ENCODE results near the gene ANO7.

ANO7 gene

GRCh38 chr2:241254904-241255351, 66.5 kb downstream of the ANO7 start:
- no peak for DNase-seq

DNA sequence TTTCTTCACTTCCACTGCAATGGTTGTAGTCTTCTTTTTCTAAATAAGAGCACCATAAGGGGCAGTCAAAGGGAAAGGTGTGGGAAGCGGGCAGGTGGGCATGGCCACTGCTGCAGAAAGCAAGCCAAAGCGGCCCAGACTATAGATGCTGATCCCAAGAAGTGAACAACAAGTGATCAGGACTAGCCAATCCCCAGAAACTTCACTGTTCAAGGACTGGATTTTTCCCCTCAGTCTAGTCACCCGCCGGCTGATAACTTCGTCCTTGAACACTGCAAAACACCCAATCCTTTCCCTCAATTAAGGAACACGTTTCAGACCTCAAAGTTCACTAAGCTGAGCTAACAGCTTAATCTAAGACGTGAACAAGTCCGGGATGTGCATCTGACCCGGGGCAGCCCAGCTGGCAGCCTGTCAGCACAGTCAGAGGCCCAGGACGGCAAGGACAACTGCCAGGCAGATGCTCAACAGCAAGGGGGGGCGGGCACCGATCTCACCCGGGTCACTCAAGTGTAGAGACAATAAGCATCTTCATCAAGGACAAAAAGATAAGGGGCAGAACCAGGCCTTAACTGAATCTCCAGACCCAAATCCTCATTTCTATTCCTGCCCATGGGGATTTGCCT, 67.2 kb downstream of the ANO7 start:
- no peak for DNase-seq

DNA sequence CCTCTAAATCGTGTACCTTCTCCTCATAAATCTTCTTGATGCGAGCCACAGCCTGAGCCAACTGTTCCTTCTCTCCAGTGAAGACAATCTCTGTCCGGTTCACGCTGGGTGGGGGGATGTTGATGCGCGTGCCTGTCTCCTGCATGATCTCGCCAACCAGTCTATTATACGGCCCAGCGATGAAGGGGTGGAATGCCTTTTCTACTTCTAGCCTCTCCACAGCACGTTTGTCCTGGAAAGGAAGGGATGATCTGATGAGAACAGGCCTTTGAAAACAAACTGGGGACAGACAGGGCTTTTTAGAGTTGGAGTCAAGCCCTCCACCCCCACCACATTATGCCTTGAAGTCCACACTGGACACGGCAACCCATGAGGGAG, 67.7 kb downstream of the ANO7 start:
- no peak for DNase-seq

DNA sequence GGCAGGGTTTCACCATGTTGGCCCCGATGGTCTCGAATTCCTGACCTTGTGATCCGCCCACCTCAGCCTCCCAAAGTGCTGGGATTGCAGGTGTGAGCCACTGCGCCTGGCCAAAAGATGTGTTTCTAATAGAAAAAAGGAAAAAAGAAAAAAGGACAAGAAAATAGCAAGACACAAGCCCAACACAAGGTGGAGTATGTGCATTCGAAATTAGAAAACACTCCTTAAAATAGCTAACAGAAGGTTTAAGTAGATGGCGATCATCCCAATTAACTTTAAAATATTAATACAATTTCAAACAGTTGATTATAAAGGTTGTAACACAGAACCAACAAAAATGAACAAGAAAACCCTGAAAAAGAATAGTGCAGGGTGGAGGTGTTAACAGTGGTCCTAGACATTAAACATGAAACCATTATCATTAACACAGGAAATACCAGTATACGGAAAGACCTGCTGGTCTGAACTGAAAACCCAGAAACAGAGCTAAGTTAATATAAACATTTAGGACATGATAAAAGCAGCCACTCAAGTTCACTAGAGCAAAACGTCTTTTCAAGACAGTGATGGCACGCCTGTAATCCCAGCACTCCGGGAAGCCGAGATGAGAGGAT, 69.0 kb downstream of the ANO7 start:
- DNase-seq = no peak

DNA sequence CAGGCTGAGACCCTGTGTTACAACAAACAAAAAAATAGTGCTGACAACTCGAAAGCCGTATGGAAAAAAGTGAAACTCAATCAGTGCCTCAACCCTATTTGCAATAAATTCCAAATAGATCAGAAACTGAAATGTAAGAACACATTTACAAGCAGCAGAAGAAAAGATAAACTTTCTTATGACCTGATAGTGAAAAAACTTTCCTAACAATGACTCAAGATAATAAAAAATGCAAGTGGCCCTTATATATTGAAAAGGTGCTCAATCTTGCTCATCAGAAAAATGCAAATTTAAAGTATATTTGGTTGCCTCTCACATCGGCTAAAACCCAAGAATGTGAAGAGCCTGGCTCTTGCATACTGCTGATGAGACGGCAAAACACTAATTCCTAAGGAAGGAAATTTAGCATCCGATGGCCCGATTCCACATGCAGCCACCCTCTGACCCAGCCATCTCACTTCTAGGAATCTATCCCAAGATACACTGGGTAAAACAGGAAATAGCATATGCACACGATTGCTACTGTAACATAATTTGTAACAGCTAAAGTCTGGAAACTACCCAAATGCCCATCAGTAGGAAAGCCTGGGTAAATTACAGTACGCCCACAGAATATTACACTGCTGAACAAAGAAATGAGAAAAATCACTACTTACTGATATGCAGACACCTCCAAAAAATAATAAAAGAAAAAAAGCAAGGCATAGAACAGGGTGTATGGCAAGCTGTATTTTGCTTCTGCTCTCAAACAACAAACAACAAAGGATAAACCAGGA, 70.2 kb downstream of the ANO7 start:
- DNase-seq = no peak

- DNase-seq = no peak
Observed at GRCh38 chr2:241260911-241261310, 72.4 kb downstream of the ANO7 start.

GRCh38 chr2:241261628-241262027, 73.2 kb downstream of the ANO7 start:
- no peak for DNase-seq

- DNase-seq = no peak
Observed at GRCh38 chr2:241263061-241263460, 74.6 kb downstream of the ANO7 start.

GRCh38 chr2:241265506-241265905, 77.0 kb downstream of the ANO7 start:
- DNase-seq = no peak

DNA sequence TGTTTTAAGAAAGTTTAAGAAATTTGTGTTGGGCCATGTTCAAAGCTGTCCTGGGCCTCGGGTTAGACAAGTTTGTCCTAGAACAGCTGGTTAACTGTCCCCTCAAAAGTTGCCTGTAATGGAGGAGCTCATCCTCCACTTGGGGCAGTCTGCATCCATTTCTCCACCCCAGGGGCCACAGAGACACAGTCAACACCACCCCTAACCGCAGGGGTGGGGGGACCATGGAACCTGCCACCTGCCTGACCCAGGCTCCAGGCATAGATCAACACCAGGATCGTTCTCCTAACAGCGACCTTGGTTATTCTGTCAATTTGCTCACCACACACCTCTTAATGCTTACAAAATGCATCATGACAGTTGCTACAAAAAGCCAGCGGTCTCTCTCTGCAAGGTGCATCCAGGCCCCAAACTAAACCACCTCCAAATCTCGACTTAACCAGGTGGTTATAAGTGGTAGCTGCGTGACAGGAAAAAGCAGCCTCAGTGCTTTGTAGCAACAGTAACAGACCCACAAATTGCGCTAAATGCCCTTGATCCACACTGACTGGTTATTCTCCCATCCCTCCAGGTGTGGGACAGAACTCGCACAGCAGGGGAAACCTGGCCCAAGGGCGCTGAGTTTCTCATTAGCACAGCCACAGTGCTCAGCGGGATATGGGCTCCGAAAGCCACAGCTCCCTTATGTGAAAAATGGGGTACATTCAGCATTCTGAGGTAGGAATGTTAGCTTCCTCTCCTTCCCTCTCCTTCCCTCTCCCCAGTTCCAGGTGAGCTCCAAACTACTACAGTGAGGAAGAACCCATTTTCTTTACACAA, 79.0 kb downstream of the ANO7 start:
- DNase-seq = no peak

GRCh38 chr2:241268306-241268705, 79.8 kb downstream of the ANO7 start:
- DNase-seq = no peak

DNA sequence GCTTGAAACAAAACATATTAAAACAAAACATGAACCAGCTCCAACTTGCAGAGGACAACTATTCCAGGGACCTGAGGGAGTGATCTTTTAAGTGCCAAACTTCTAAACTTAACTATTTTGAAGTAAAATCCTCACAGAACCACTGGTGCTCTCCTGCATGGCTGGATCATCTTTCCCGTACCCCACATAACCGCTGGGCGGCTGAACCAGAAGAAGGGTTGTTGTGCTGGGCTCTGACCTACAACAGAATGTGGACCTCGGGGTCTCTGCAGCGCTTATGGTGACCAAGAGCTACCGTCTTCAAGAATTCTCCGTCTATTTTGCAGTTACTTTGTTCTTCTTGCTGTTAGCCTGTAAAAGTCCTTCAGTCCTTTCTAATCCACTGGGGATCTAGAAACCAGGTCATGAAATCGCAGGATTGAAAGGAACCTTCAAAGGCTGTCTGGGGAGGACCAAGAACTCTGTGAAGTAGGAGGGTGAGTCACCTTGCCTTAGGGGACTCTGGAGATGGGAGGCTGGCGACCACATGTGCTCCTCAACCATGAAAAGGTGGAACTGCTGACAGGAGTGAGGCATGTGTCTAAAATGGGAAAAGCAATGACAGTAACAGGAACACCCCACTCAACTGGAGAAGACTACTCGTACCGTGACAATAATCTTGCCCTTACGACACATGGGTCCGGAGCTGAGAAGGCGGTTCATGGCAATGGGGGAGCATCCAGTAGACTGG, 80.4 kb downstream of the ANO7 start:
- DNase-seq = no peak

DNA sequence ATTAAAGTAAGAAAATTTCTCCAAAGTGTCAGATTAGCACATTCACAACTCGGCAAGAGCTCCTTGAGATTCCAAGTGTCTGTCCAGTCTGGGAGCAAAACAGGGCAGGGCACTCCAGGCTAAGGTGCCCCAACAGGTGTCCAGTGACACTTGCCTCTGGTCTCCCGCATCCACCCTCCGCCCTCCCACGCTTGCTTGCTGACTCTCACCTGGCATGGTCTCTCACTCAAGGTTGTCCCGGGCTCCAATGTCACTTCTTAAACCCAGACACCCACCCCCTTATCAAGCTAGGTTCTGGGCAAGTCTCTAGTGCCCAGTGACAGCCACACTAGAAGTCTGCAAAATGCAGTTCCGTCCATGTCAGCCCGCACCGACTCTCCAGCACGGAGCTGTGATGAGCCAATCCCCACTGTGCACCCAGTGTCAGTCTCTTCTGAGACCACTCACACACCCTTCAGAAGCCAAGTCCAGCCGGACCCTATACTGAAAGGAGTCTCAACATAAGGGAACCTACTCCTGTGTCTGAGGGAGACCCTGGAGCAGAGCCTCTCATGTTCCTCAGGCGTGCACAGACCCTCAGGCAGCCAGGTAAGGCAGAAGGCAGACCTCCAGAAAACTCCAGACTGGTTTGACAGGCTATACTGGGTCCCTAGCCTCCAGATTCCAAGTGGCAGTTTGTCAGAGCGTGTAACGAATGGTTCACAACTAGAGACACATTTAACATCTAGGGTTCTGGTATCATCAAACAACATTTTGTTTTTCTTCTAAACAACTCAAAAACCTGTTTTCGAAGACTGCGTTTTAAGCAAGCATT, 81.4 kb downstream of the ANO7 start:
- DNase-seq = no peak

GRCh38 chr2:241270531-241270930, 82.1 kb downstream of the ANO7 start:
- DNase-seq = no peak

DNA sequence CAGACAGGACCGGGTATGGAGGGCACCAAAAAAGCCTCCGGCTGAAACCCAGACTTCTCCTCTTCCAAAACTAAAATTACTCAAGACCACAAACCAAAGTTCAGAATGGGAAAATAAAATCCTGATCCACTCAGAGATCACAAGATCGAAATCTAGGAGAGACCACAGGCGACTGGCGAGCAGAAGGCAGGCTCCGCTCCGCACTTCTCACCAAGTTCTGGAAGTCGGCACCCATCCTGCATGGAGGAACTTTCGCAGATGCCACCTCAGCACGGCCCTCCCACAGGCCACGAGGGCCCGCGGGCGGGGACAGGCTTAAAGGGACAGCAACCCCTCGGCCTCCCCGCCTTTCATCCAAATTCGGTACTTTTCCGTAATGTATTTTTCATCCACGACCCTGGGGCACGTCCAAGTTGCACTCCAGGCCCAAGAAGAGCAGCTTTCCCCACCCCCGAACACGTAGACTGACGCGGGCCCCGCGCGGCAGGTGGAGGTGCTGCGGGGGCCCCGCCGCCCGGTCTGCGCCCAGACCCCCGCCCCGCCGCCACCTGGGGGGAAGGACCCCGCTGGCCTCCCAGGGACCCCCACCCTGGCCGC, 83.3 kb downstream of the ANO7 start:
- peak; percentile 84 for DNase-seq

GRCh38 chr2:241272303-241273209, 84.1 kb downstream of the ANO7 start:
- DNase-seq = peak; percentile 70

DNA sequence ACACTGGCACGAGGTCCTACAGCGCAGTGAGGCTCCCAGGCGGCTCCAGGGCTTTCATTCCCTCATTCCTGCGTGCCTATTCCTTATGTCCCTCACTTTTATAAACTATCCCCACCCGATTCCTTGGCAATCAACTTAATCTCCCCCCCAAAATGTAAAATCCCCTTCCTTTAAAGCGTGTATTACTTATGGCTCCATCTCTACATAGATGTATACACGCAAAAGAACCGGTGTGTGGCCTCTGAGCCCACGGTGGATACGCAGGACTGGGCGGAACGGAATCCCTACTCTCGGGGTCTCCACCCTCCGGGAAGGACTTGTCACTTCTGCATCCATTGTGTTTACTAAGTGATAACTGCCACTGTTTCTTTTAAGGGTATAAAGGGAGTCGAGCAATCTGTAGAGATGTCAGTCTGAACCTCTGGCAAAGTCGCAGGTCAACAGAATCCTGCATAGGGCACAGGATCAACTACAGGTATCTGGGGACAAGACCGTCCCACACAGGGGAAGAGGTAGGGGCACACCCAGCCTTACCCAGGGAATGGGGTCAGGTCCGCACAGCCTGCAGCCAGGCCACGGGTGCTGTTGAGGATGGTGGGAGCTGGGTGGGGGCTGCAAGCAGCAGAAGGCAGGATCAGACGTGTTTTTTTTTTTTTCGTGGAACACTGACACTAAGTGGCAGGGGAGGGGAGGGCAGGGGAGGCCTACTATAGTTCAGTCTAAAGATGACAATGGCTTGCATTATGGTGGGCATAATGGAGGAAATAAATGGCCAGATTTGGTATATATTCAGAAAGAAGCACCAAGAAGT, 84.9 kb downstream of the ANO7 start:
- DNase-seq = no peak

GRCh38 chr2:241274127-241274526, 85.7 kb downstream of the ANO7 start:
- DNase-seq = no peak
